A549 (cell line): ENCODE measurements around the gene CBR1. TPM values are rescaled to one million over a fixed set of nuclear protein-coding genes. Genes with fewer than 3 reads are reported as not detected.

ENCODE experiments used
- BCL3 ChIP-seq: fragments of >200 bp; sonication (Bioruptor Twin); formaldehyde crosslinking; IDR thresholded peaks from 3 replicates; pipeline ENCODE4 v1.6.1; 2016
- BHLHE40 ChIP-seq: IDR thresholded peaks from 2 replicates; pipeline ENCODE4 v1.6.1; 2012; ENCODE audit warnings: low read depth, low read length, inconsistent platforms
- CHD2 ChIP-seq: fragments of 150-350 bp; IDR thresholded peaks from 2 replicates; pipeline ENCODE4 v1.6.1; 2014; ENCODE audit warnings: low read length; ENCODE audit not compliant: partially characterized antibody
- CHD4 ChIP-seq: fragments of 200-600 bp; sonication (generic); IDR thresholded peaks from 2 replicates; pipeline ENCODE4 v1.6.1; 2016; ENCODE audit warnings: antibody characterized with exemption, mild to moderate bottlenecking, borderline replicate concordance
- E2F6 ChIP-seq: IDR thresholded peaks from 2 replicates; pipeline ENCODE4 v1.6.1; 2012; ENCODE audit warnings: low read depth, borderline replicate concordance
- ELK1 ChIP-seq: fragments of 150-350 bp; IDR thresholded peaks from 2 replicates; pipeline ENCODE4 v1.6.1; 2014; ENCODE audit warnings: low read depth, mild to moderate bottlenecking, low read length
- FOSB ChIP-seq: fragments of 250-450 bp; sonication (Bioruptor Pico); IDR thresholded peaks from 2 replicates; pipeline ENCODE4 v1.5.0; 2020; ENCODE audit warnings: mild to moderate bottlenecking, moderate library complexity
- HMGXB4 ChIP-seq: fragments of 250-450 bp; sonication (Bioruptor Pico); IDR thresholded peaks from 2 replicates; pipeline ENCODE4 v1.5.0; 2021; ENCODE audit warnings: mild to moderate bottlenecking, moderate library complexity, borderline replicate concordance
- HOXA7 ChIP-seq: fragments of 250-450 bp; sonication (Bioruptor Pico); IDR thresholded peaks from 2 replicates; pipeline ENCODE4 v1.5.0; 2020; ENCODE audit warnings: mild to moderate bottlenecking, moderate library complexity
- JUNB ChIP-seq: fragments of >200 bp; sonication (Bioruptor Twin); formaldehyde crosslinking; IDR thresholded peaks from 2 replicates; pipeline ENCODE4 v1.6.1; 2016
- KDM5A ChIP-seq: fragments of 200-600 bp; sonication (generic); IDR thresholded peaks from 2 replicates; pipeline ENCODE4 v1.6.1; 2016; ENCODE audit warnings: antibody characterized with exemption, mild to moderate bottlenecking
- MAFK ChIP-seq: fragments of 450-650 bp; IDR thresholded peaks from 2 replicates; pipeline ENCODE4 v1.6.1; 2014; ENCODE audit not compliant: partially characterized antibody
- PBX3 ChIP-seq: IDR thresholded peaks from 2 replicates; pipeline ENCODE4 v1.6.1; 2012
- PHF8 ChIP-seq: fragments of 200-600 bp; sonication (generic); IDR thresholded peaks from 2 replicates; pipeline ENCODE4 v1.6.1; 2016; ENCODE audit warnings: low read depth, mild to moderate bottlenecking, antibody characterized with exemption, moderate library complexity, borderline replicate concordance
- POLR2AphosphoS2 ChIP-seq: conservative IDR thresholded peaks from 2 replicates; pipeline ENCODE4 v1.6.1; 2012; ENCODE audit warnings: low read length, improper control_type of control experiment, inconsistent platforms
- RAD21 ChIP-seq, 2 experiments: fragments of >200 bp in 1 of 2; sonication (Bioruptor Twin) in 1 of 2; formaldehyde crosslinking in 1 of 2; IDR thresholded peaks in 1 of 2; conservative IDR thresholded peaks in 1 of 2; 2 replicates in 1 of 2; 3 replicates in 1 of 2; pipeline ENCODE4 v1.6.1; 2012 to 2018; ENCODE audit warnings: inconsistent platforms in 1 of 2
- RFX5 ChIP-seq: fragments of 450-650 bp; IDR thresholded peaks from 2 replicates; pipeline ENCODE4 v1.7.1; 2014; ENCODE audit warnings: antibody characterized with exemption, mild to moderate bottlenecking, moderate library complexity
- RNF2 ChIP-seq: fragments of 200-600 bp; sonication (generic); IDR thresholded peaks from 2 replicates; pipeline ENCODE4 v1.6.1; 2016; ENCODE audit warnings: low read depth, mild to moderate bottlenecking, antibody characterized with exemption, moderate library complexity, borderline replicate concordance
- USF2 ChIP-seq: fragments of 450-650 bp; IDR thresholded peaks from 2 replicates; pipeline ENCODE4 v1.6.1; 2014; ENCODE audit warnings: antibody characterized with exemption
- ZFP36 ChIP-seq: fragments of 450-650 bp; IDR thresholded peaks from 2 replicates; pipeline ENCODE4 v1.6.1; 2014; ENCODE audit warnings: borderline replicate concordance; ENCODE audit not compliant: partially characterized antibody
- ZSCAN20 ChIP-seq: fragments of 250-450 bp; sonication (Bioruptor Pico); IDR thresholded peaks from 2 replicates; pipeline ENCODE4 v1.8.0; 2022; ENCODE audit warnings: mild to moderate bottlenecking, moderate library complexity
- polyA plus RNA-seq, 4 experiments: library from polyadenylated mRNA; depleted of rRNA in 3 of 4; stranded (reverse); fragments of >200 nt; fragmentation: RNase III in 1 of 4; extraction: RNeasy Plus Mini Kit Qiagen cat#74134 plus additional on column Dnase treatment in 1 of 4; gene quantifications; 2 replicates in 3 of 4; 3 replicates in 1 of 4; pipeline ENCODE4 v1.2.3, GENCODE V29; 2011 to 2017

Gene CBR1
- polyA plus RNA-seq, 2 of the 4 experiments (the other 2 are of a cell fraction), result 165 to 208 TPM

GRCh38 chr21:36069713-36070583 lies at the start of gene CBR1 (continued):
- TF ChIP-seq ELK1 (no peak), E2F6 (peak; percentile 51), PBX3 (no peak), MAFK (peak; percentile 95), HMGXB4 (no peak), POLR2AphosphoS2 (no peak), PHF8 (peak; percentile 56; the same call in 1 of the 2 replicates), RFX5 (no peak), JUNB (no peak), BHLHE40 (no peak), KDM5A (no peak), HOXA7 (CRISPR knock-in tag) (no peak), BCL3 (0 out of 3 replicates have a peak, but pooled peaks have one; percentile 48), ZFP36 (no peak), RAD21 (conservative IDR thresholded peaks at IDR 0.05 in 1 of 2, IDR thresholded peaks at IDR 0.05 in 1 of 2) (no peak), ZSCAN20 (CRISPR knock-in tag) (no peak), CHD2 (no peak), USF2 (peak; percentile 95), FOSB (CRISPR knock-in tag) (no peak), CHD4 (no peak), RNF2 (peak; percentile 51; the same call in 1 of the 2 replicates)
- TF ChIP-seq, all 56 proteins: peak for 14
